ENCODE data around the gene CACNG4. TPM values are rescaled to one million over a fixed set of nuclear protein-coding genes. Genes with fewer than 3 reads are reported as not detected.
"Not testable (repeated sequence)": the region's sequence is repeated elsewhere in the genome, so short reads cannot be mapped to it uniquely, and the experiment has no call there.

CACNG4 gene
- polyA plus RNA-seq, 3 donors, result 0.12 to 0.29 TPM; not detected in 1

GRCh38 chr17:66957343-66957742 lies 7.2 kb upstream of the CACNG4 start:
- 79 to 91% (median 90%) methylated on average over 8 of the region's 8 CpGs for WGBS, 3 donors
- no peak overlapping the region for H3K27ac ChIP-seq (ENCODE audit: low read depth, low read length)

GRCh38 chr17:66957951-66958579 lies 6.4 kb upstream of the CACNG4 start:
- H3K27ac ChIP-seq (ENCODE audit: low read depth, low read length), result no peak overlapping the region
- WGBS, 3 donors, result 52 to 69% (median 64%) methylated on average over 16 of the region's 16 CpGs

GRCh38 chr17:66959641-66960375 lies 4.7 kb upstream of the CACNG4 start:
- whole genome bisulfite sequencing, 3 donors, result 79 to 81% (median 80%) methylated on average over 15 of the region's 15 CpGs
- no peak overlapping the region for H3K27ac ChIP-seq (ENCODE audit: low read depth, low read length)

GRCh38 chr17:66960613-66961012 lies 3.9 kb upstream of the CACNG4 start:
- no peak overlapping the region for H3K27ac ChIP-seq (ENCODE audit: low read depth, low read length)
- 60 to 70% (median 66%) methylated on average over 8 of the region's 8 CpGs for WGBS, 3 donors

GRCh38 chr17:66963521-66963908 lies 992 bp upstream of the CACNG4 start:
- H3K27ac ChIP-seq (ENCODE audit: low read depth, low read length), result no peak overlapping the region
- WGBS, 3 donors, result 18 to 28% (median 24%) methylated on average over 8 of the region's 8 CpGs

- 0 to 2% (median 1%) methylated on average over 53 to 91 of the region's 92 CpGs for WGBS, 3 donors
- H3K27ac ChIP-seq (ENCODE audit: low read depth, low read length), result no peak overlapping the region
Observed at GRCh38 chr17:66964930-66965800, 658 bp downstream of the CACNG4 start.

- H3K27ac ChIP-seq (ENCODE audit: low read depth, low read length), result no peak overlapping the region
- WGBS, 3 donors, result 1 to 7% (median 5%) methylated on average over 36 of the region's 36 CpGs
Observed at GRCh38 chr17:66965801-66966262, 1.3 kb downstream of the CACNG4 start.

- H3K27ac ChIP-seq (ENCODE audit: low read depth, low read length), result no peak overlapping the region
- 13 to 26% (median 21%) methylated on average over 11 of the region's 11 CpGs for WGBS, 3 donors
Observed at GRCh38 chr17:66966298-66966697, 1.8 kb downstream of the CACNG4 start.

GRCh38 chr17:66966704-66967418 lies 2.4 kb downstream of the CACNG4 start:
- WGBS, 3 donors, result 74 to 80% (median 75%) methylated on average over 9 of the region's 9 CpGs
- no peak overlapping the region for H3K27ac ChIP-seq (ENCODE audit: low read depth, low read length)

GRCh38 chr17:66967837-66968543 lies 3.5 kb downstream of the CACNG4 start:
- 74 to 83% (median 80%) methylated on average over 10 of the region's 10 CpGs for WGBS, 3 donors
- H3K27ac ChIP-seq (ENCODE audit: low read depth, low read length), result no peak overlapping the region

GRCh38 chr17:66968916-66969315 lies 4.4 kb downstream of the CACNG4 start:
- H3K27ac ChIP-seq (ENCODE audit: low read depth, low read length), result no peak overlapping the region

GRCh38 chr17:66970140-66970539 lies 5.6 kb downstream of the CACNG4 start:
- 84 to 88% (median 85%) methylated on average over 6 of the region's 6 CpGs for WGBS, 3 donors
- H3K27ac ChIP-seq (ENCODE audit: low read depth, low read length), result no peak overlapping the region

More at GRCh38 chr17:66968916-66969315, 4.4 kb downstream of the CACNG4 start:
- 84 to 87% (median 85%) methylated on average over 4 of the region's 4 CpGs for WGBS, 3 donors

- WGBS, 3 donors, result 74 to 79% (median 75%) methylated on average over 6 of the region's 6 CpGs
- no peak overlapping the region for H3K27ac ChIP-seq (ENCODE audit: low read depth, low read length)
Observed at GRCh38 chr17:66970797-66971196, 6.3 kb downstream of the CACNG4 start.

GRCh38 chr17:66971264-66971663 lies 6.8 kb downstream of the CACNG4 start:
- no peak overlapping the region for H3K27ac ChIP-seq (ENCODE audit: low read depth, low read length)
- 80 to 83% (median 81%) methylated on average over 6 of the region's 6 CpGs for WGBS, 3 donors

- 83 to 86% (median 86%) methylated on average over 15 of the region's 15 CpGs for WGBS, 3 donors
- H3K27ac ChIP-seq (ENCODE audit: low read depth, low read length), result no peak overlapping the region
Observed at GRCh38 chr17:66971730-66972441, 7.4 kb downstream of the CACNG4 start.

- WGBS, 3 donors, result 82 to 86% (median 84%) methylated on average over 10 of the region's 10 CpGs
- H3K27ac ChIP-seq (ENCODE audit: low read depth, low read length), result not testable (repeated sequence)
Observed at GRCh38 chr17:66972442-66972830, 7.9 kb downstream of the CACNG4 start.

GRCh38 chr17:66975188-66975587 lies 10.7 kb downstream of the CACNG4 start:
- H3K27ac ChIP-seq (ENCODE audit: low read depth, low read length), result no peak overlapping the region
- 88 to 92% (median 90%) methylated on average over 3 of the region's 3 CpGs for WGBS, 3 donors
